OCI-LY7 (cell line): ENCODE measurements around the gene MAMLD1.

Source experiments
- EZH2phosphoT487 ChIP-seq: fragments of 200-600 bp; sonication (generic); IDR thresholded peaks from 2 replicates; pipeline ENCODE4 v1.6.1; 2018; ENCODE audit warnings: low read depth, borderline replicate concordance, mild to moderate bottlenecking, mixed run types, antibody characterized with exemption, low read length, moderate library complexity, mixed read lengths
- TF ChIP-seq, protein P1 (sequence below): fragments of 200-600 bp; sonication (generic); conservative IDR thresholded peaks from 2 replicates; pipeline ENCODE4 v1.5.1; 2014; ENCODE audit warnings: mild to moderate bottlenecking, antibody characterized with exemption, low read length, moderate library complexity, mixed read lengths

DNA sequence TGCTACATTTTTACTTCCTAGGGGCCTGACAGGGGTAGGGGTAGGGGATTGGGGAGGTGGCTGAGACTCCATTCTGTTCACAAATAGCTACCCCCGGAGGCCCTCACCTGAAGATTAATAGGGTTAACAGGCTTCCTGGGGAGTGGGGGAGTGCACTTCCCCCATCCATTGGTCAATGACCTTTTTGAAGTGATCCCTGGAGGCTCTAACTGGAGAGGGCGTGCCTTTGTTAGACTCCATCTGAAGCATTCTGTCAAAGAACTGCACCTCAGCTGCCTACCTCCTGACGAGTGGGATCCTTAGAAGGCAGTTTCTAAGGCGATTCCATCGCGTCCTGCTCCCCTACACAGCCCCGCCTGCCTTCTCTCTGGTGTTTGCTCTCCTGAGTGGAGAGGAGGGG is 195.3 kb downstream of the MAMLD1 start:
- TF ChIP-seq, protein P1, sequence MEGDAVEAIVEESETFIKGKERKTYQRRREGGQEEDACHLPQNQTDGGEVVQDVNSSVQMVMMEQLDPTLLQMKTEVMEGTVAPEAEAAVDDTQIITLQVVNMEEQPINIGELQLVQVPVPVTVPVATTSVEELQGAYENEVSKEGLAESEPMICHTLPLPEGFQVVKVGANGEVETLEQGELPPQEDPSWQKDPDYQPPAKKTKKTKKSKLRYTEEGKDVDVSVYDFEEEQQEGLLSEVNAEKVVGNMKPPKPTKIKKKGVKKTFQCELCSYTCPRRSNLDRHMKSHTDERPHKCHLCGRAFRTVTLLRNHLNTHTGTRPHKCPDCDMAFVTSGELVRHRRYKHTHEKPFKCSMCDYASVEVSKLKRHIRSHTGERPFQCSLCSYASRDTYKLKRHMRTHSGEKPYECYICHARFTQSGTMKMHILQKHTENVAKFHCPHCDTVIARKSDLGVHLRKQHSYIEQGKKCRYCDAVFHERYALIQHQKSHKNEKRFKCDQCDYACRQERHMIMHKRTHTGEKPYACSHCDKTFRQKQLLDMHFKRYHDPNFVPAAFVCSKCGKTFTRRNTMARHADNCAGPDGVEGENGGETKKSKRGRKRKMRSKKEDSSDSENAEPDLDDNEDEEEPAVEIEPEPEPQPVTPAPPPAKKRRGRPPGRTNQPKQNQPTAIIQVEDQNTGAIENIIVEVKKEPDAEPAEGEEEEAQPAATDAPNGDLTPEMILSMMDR = no peak
- no peak for TF ChIP-seq EZH2phosphoT487
